GM19351 (cell line): ENCODE data around the gene SMG6.
"Not testable (repeated sequence)": the region's sequence is repeated elsewhere in the genome, so short reads cannot be mapped to it uniquely, and the experiment has no call there.

Experiments used
- ATAC-seq: cut with Tn5 transposase; IDR thresholded peaks from one replicate; pipeline ENCODE4 v1.9.1; 2021; ENCODE audit warnings: mild to moderate bottlenecking, moderate library complexity; ENCODE audit not compliant: unreplicated experiment

The SMG6 gene

GRCh38 chr17:2018716-2019510, 284.7 kb downstream of the SMG6 start:
- ATAC-seq, result no peak

DNA sequence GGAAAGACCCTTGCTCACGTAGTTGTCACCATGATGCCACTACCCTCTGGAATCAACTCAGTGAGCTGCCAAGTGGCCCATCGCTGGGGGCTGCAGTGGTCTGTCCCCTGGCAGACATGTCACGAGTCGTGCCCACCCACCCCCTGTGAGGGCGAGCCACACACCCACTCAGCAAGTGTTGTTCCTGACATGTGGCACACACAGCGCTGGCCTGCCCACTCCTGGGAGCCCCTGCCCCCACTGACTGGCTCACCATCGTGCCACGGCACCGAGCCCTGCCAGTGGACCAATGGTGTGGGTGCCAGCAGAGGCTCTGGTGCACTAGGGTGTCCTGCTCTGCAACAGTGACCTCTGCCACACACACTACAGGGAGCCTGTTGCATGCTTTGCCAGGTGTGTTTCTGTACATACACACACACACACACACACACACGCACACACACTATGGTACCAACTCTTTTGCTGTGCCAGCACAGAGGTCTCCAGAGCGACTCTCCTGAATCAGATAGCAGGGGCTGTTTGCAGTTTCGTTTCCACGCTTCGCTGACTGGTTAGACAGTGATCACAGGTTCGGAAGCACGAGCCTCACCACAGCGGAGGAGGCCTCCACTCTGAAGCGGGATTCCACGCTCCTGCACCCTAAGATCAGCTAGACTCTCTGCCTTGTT, 286.2 kb downstream of the SMG6 start:
- no peak for ATAC-seq

DNA sequence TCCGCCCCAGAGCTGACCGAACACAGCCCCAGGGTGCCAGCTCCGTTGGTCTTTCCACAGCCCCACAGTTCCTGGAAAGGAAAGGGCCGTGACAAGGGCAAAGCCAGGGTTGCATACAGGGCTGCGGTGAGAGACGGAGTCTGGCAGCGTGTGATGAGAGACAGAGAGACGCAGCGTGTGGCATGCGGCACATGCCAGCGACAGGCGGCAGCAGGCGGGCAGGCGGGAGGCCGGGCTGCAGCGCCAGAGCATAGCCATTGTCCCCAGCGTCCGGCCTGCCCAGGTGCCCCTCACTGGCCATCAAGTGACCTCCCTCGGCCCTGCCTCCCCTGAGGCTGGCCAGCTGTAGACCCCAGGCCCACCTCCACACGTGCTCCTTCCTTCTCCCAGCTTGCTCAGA, 287.1 kb downstream of the SMG6 start:
- ATAC-seq, result no peak

GRCh38 chr17:2015314-2015713, 288.3 kb downstream of the SMG6 start:
- no peak for ATAC-seq

GRCh38 chr17:2013994-2014317, 289.6 kb downstream of the SMG6 start:
- ATAC-seq, result no peak

- not testable (repeated sequence) for ATAC-seq
Measured at GRCh38 chr17:2013220-2013993, 290.2 kb downstream of the SMG6 start.

- no peak for ATAC-seq
Measured at GRCh38 chr17:2012499-2012898, 291.1 kb downstream of the SMG6 start.

- ATAC-seq, result no peak
Measured at GRCh38 chr17:2011411-2012371, 291.9 kb downstream of the SMG6 start.
